GM23338 (cell line): ENCODE measurements around the gene MYO5A. TPM values are rescaled to one million over a fixed set of nuclear protein-coding genes. Genes with fewer than 3 reads are reported as not detected.

Source experiments
- ATAC-seq: fragments of 200-7000 bp; cut with Tn5 transposase; 3 replicates; pipeline ENCODE4 v1.9.1; 2020
- DNase-seq: peaks from one replicate; pipeline ENCODE4 v3.0.0-alpha.2; 2015; ENCODE audit warnings: low spot score
- H2AFZ ChIP-seq: fragments of 200-600 bp; sonication (generic); 2 replicates; pipeline ENCODE4 v1.8.0; 2016; ENCODE audit warnings: antibody characterized with exemption, mild to moderate bottlenecking, moderate library complexity
- H3F3A ChIP-seq: fragments of 200-600 bp; sonication (generic); replicated peaks from 2 replicates; pipeline ENCODE4 v1.8.0; 2017; ENCODE audit warnings: antibody characterized with exemption, mixed run types, low read depth
- H3K27ac ChIP-seq: fragments of 200-600 bp; sonication (generic); 2 replicates; pipeline ENCODE4 v1.6.1; 2016; ENCODE audit warnings: low read depth
- H3K27me3 ChIP-seq: fragments of 200-600 bp; sonication (generic); 2 replicates; pipeline ENCODE4 v1.8.0; 2016; ENCODE audit warnings: mild to moderate bottlenecking, mixed run types, moderate library complexity; ENCODE audit not compliant: insufficient read depth
- H3K36me3 ChIP-seq: fragments of 200-600 bp; sonication (generic); 2 replicates; pipeline ENCODE4 v1.8.0; 2016; ENCODE audit warnings: mild to moderate bottlenecking; ENCODE audit not compliant: insufficient read depth
- H3K4me1 ChIP-seq: fragments of 200-600 bp; sonication (generic); 2 replicates; pipeline ENCODE4 v1.8.0; 2016; ENCODE audit warnings: mild to moderate bottlenecking, moderate library complexity; ENCODE audit not compliant: insufficient read depth
- H3K4me2 ChIP-seq: fragments of 200-600 bp; sonication (generic); 2 replicates; pipeline ENCODE4 v1.7.1; 2017; ENCODE audit warnings: mixed run types
- H3K4me3 ChIP-seq: fragments of 200-600 bp; sonication (generic); 2 replicates; pipeline ENCODE4 v1.6.1; 2016; ENCODE audit warnings: mixed run types
- H3K79me2 ChIP-seq: fragments of 200-600 bp; sonication (generic); replicated peaks from 2 replicates; pipeline ENCODE4 v1.8.0; 2017; ENCODE audit warnings: mild to moderate bottlenecking; ENCODE audit not compliant: insufficient read depth
- H3K9me2 ChIP-seq: fragments of 200-600 bp; sonication (generic); 2 replicates; pipeline ENCODE4 v1.8.0; 2017; ENCODE audit not compliant: insufficient read depth
- H4K20me1 ChIP-seq: fragments of 200-600 bp; sonication (generic); replicated peaks from 2 replicates; pipeline ENCODE4 v1.8.0; 2017; ENCODE audit warnings: mild to moderate bottlenecking; ENCODE audit not compliant: insufficient read depth
- H3K27ac Mint-ChIP-seq: 2 replicates; pipeline ENCODE4 v1.8.0; 2020; ENCODE audit warnings: inconsistent platforms, mild to moderate bottlenecking, moderate library complexity, mixed read lengths
- H3K27me3 Mint-ChIP-seq: 3 replicates; pipeline ENCODE4 v1.8.0; 2022; ENCODE audit warnings: low read depth, mild to moderate bottlenecking, moderate library complexity, mixed read lengths, inconsistent platforms; ENCODE audit not compliant: insufficient read depth, poor library complexity
- H3K36me3 Mint-ChIP-seq: 3 replicates; pipeline ENCODE4 v1.8.0; 2021; ENCODE audit warnings: low read depth, mild to moderate bottlenecking, inconsistent platforms, moderate library complexity, mixed read lengths
- H3K4me1 Mint-ChIP-seq: 3 replicates; pipeline ENCODE4 v1.8.0; 2020; ENCODE audit warnings: mild to moderate bottlenecking, inconsistent platforms, mixed read lengths
- H3K4me3 Mint-ChIP-seq: 3 replicates; pipeline ENCODE4 v1.8.0; 2021; ENCODE audit warnings: moderate library complexity, mild to moderate bottlenecking, inconsistent platforms, mixed read lengths
- H3K9me3 Mint-ChIP-seq: 3 replicates; pipeline ENCODE4 v1.8.0; 2020; ENCODE audit warnings: moderate library complexity, mild to moderate bottlenecking, inconsistent platforms, mixed read lengths
- CREB1 ChIP-seq: fragments of 250-450 bp; sonication (Bioruptor Pico); IDR thresholded peaks from 2 replicates; pipeline ENCODE4 v1.5.0; 2020; ENCODE audit warnings: low read depth, mild to moderate bottlenecking, moderate library complexity
- EZH2 ChIP-seq: fragments of 200-600 bp; sonication (generic); IDR thresholded peaks from one replicate; pipeline ENCODE4 v1.8.0; 2017; ENCODE audit warnings: antibody characterized with exemption, mild to moderate bottlenecking, low read depth; ENCODE audit not compliant: unreplicated experiment
- EZH2phosphoT487 ChIP-seq: fragments of 200-600 bp; sonication (generic); IDR thresholded peaks from one replicate; pipeline ENCODE4 v1.8.1; 2018; ENCODE audit warnings: antibody characterized with exemption; ENCODE audit not compliant: unreplicated experiment
- JUNB ChIP-seq: IDR thresholded peaks from one replicate; pipeline ENCODE4 v1.6.1; 2016; ENCODE audit warnings: antibody characterized with exemption; ENCODE audit not compliant: unreplicated experiment
- NANOG ChIP-seq: IDR thresholded peaks from 2 replicates; pipeline ENCODE4 v1.6.1; 2016; ENCODE audit warnings: antibody characterized with exemption, borderline replicate concordance
- POLR2AphosphoS5 ChIP-seq: IDR thresholded peaks from 2 replicates; pipeline ENCODE4 v1.6.1; 2016; ENCODE audit warnings: antibody characterized with exemption, low read depth
- STAT1 ChIP-seq: IDR thresholded peaks from one replicate; pipeline ENCODE4 v1.6.1; 2016; ENCODE audit warnings: antibody characterized with exemption; ENCODE audit not compliant: unreplicated experiment
- ZNF114 ChIP-seq: fragments of 250-450 bp; sonication (Bioruptor Pico); IDR thresholded peaks from 2 replicates; pipeline ENCODE4 v1.5.0; 2020; ENCODE audit warnings: mild to moderate bottlenecking, moderate library complexity
- ZNF331 ChIP-seq: fragments of 250-450 bp; sonication (Bioruptor Pico); IDR thresholded peaks from 2 replicates; pipeline ENCODE4 v1.5.0; 2020; ENCODE audit warnings: low read depth, mild to moderate bottlenecking, moderate library complexity
- polyA plus RNA-seq: library from polyadenylated mRNA; unstranded; fragments of >200 nt; fragmentation: Nextera tagmentation; extraction: Ambion mirVana; gene quantifications from 2 replicates; pipeline ENCODE4 v1.2.1, GENCODE V29; 2016
- total RNA-seq: library from RNA; depleted of rRNA; stranded (reverse); fragments of >200 nt; shearing (Covaris generic); gene quantifications from 2 replicates; pipeline ENCODE4 v1.2.3, GENCODE V29; 2014
- TF ChIP-seq, protein P1 (sequence below): fragments of 250-450 bp; sonication (Bioruptor Pico); IDR thresholded peaks from 2 replicates; pipeline ENCODE4 v1.5.0; 2020; ENCODE audit warnings: mild to moderate bottlenecking, moderate library complexity
- TF ChIP-seq, protein P2 (sequence below): IDR thresholded peaks from one replicate; pipeline ENCODE4 v1.6.1; 2018; ENCODE audit warnings: antibody characterized with exemption; ENCODE audit not compliant: unreplicated experiment
- TF ChIP-seq, protein P3 (sequence below): IDR thresholded peaks from 2 replicates; pipeline ENCODE4 v1.6.1; 2016; ENCODE audit warnings: antibody characterized with exemption

Gene MYO5A
- total and polyA plus RNA-seq, 2 experiments from 2014 or later, result 5.7 to 31.8 TPM

DNA sequence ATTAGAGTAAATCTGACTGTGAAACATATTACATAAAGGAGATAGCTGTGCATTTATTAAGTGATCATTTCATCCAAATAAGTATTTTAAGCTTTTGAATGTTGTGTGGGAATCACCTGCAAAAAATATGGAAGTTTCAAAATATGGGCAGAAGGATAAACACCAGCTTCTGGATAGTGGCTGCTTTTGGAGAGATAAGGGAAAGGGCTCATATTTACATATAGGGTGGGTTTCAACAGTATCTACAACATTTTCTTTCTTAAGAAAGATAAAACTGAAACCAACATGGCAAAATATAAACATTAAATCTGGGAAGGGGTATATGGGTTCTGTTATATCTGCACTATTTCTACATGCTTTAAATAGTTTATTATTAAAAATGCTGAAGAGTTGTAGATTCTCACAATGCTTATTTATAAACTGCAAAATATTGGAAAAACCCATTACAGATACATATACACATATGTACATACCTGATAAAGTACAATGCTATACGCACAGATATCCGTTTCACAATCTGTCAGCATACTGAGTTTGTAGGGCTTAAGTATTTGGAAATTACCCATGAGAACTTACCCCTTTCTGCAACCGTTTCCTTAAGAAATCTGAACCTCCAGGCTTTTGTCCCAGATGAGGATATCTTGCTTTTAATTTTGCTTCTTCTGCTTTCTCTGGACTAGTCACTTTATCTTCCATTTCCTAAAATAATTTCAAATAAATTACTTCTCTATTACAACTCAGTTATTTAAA lies 28.0 kb upstream of the MYO5A start (continued):
- no peak for TF ChIP-seq ZNF114 (CRISPR knock-in tag)
- no peak for TF ChIP-seq JUNB
- no peak for TF ChIP-seq CREB1 (CRISPR knock-in tag)
- TF ChIP-seq, protein P1, sequence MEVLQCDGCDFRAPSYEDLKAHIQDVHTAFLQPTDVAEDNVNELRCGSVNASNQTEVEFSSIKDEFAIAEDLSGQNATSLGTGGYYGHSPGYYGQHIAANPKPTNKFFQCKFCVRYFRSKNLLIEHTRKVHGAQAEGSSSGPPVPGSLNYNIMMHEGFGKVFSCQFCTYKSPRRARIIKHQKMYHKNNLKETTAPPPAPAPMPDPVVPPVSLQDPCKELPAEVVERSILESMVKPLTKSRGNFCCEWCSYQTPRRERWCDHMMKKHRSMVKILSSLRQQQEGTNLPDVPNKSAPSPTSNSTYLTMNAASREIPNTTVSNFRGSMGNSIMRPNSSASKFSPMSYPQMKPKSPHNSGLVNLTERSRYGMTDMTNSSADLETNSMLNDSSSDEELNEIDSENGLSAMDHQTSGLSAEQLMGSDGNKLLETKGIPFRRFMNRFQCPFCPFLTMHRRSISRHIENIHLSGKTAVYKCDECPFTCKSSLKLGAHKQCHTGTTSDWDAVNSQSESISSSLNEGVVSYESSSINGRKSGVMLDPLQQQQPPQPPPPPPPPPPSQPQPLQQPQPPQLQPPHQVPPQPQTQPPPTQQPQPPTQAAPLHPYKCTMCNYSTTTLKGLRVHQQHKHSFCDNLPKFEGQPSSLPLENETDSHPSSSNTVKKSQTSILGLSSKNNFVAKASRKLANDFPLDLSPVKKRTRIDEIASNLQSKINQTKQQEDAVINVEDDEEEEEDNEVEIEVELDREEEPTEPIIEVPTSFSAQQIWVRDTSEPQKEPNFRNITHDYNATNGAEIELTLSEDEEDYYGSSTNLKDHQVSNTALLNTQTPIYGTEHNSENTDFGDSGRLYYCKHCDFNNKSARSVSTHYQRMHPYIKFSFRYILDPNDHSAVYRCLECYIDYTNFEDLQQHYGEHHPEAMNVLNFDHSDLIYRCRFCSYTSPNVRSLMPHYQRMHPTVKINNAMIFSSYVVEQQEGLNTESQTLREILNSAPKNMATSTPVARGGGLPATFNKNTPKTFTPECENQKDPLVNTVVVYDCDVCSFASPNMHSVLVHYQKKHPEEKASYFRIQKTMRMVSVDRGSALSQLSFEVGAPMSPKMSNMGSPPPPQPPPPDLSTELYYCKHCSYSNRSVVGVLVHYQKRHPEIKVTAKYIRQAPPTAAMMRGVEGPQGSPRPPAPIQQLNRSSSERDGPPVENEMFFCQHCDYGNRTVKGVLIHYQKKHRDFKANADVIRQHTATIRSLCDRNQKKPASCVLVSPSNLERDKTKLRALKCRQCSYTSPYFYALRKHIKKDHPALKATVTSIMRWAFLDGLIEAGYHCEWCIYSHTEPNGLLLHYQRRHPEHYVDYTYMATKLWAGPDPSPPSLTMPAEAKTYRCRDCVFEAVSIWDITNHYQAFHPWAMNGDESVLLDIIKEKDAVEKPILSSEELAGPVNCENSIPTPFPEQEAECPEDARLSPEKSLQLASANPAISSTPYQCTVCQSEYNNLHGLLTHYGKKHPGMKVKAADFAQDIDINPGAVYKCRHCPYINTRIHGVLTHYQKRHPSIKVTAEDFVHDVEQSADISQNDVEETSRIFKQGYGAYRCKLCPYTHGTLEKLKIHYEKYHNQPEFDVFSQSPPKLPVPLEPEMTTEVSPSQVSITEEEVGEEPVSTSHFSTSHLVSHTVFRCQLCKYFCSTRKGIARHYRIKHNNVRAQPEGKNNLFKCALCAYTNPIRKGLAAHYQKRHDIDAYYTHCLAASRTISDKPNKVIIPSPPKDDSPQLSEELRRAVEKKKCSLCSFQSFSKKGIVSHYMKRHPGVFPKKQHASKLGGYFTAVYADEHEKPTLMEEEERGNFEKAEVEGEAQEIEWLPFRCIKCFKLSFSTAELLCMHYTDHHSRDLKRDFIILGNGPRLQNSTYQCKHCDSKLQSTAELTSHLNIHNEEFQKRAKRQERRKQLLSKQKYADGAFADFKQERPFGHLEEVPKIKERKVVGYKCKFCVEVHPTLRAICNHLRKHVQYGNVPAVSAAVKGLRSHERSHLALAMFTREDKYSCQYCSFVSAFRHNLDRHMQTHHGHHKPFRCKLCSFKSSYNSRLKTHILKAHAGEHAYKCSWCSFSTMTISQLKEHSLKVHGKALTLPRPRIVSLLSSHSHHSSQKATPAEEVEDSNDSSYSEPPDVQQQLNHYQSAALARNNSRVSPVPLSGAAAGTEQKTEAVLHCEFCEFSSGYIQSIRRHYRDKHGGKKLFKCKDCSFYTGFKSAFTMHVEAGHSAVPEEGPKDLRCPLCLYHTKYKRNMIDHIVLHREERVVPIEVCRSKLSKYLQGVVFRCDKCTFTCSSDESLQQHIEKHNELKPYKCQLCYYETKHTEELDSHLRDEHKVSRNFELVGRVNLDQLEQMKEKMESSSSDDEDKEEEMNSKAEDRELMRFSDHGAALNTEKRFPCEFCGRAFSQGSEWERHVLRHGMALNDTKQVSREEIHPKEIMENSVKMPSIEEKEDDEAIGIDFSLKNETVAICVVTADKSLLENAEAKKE (CRISPR knock-in tag), result no peak
- no peak for TF ChIP-seq EZH2
- no peak for TF ChIP-seq STAT1
- TF ChIP-seq POLR2AphosphoS5, result no peak
- no peak for TF ChIP-seq NANOG

DNA sequence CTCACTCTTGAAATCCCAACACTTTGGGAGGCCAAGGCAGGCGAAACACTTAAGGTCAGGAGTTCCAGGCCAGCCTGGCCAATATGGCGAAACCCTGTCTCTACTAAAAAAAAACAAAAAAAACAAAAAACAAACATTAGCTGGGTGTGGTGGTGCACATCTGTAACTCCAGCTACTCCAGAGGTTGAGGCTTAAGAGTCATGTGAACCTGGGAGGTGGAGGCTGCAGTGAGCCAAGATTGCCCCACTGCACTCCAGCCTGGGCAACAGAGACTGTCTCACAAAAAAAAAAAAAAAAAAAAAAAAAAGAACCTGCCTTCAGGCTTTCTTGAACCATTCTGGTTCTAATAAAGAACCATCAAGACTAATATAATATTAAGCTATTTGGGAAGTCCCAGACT lies 23.6 kb upstream of the MYO5A start:
- H3F3A ChIP-seq, result no peaks in the 10 kb centered on the region
- Mint-ChIP-seq H3K27ac (no peak overlapping the region), H3K27me3 (no peaks in the 10 kb centered on the region), H3K4me3 (no peak overlapping the region), H3K36me3 (peaks cover 59% of the 10 kb centered on the region), H3K9me3 (no peaks in the 10 kb centered on the region), H3K4me1 (no peaks in the 10 kb centered on the region)
- no peak overlapping the region for H3K4me2 ChIP-seq
- H3K79me2 ChIP-seq, result peaks cover 47% of the 10 kb centered on the region
- H3K4me1 ChIP-seq, result no peaks in the 10 kb centered on the region
- ATAC-seq (no peak), DNase-seq (no peak)
- H2AFZ ChIP-seq, result no peak overlapping the region
- no peaks in the 10 kb centered on the region for H3K27me3 ChIP-seq
- no peaks in the 10 kb centered on the region for H3K9me2 ChIP-seq
- peaks cover 36% of the 10 kb centered on the region; the same call in 1 of the 2 replicates for H3K36me3 ChIP-seq
- no peak overlapping the region for H3K4me3 ChIP-seq
- peaks cover 12% of the 10 kb centered on the region for H4K20me1 ChIP-seq
- H3K27ac ChIP-seq, result no peak overlapping the region
- TF ChIP-seq, protein P2, sequence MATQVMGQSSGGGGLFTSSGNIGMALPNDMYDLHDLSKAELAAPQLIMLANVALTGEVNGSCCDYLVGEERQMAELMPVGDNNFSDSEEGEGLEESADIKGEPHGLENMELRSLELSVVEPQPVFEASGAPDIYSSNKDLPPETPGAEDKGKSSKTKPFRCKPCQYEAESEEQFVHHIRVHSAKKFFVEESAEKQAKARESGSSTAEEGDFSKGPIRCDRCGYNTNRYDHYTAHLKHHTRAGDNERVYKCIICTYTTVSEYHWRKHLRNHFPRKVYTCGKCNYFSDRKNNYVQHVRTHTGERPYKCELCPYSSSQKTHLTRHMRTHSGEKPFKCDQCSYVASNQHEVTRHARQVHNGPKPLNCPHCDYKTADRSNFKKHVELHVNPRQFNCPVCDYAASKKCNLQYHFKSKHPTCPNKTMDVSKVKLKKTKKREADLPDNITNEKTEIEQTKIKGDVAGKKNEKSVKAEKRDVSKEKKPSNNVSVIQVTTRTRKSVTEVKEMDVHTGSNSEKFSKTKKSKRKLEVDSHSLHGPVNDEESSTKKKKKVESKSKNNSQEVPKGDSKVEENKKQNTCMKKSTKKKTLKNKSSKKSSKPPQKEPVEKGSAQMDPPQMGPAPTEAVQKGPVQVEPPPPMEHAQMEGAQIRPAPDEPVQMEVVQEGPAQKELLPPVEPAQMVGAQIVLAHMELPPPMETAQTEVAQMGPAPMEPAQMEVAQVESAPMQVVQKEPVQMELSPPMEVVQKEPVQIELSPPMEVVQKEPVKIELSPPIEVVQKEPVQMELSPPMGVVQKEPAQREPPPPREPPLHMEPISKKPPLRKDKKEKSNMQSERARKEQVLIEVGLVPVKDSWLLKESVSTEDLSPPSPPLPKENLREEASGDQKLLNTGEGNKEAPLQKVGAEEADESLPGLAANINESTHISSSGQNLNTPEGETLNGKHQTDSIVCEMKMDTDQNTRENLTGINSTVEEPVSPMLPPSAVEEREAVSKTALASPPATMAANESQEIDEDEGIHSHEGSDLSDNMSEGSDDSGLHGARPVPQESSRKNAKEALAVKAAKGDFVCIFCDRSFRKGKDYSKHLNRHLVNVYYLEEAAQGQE, result no peak
- TF ChIP-seq JUNB, result no peak
- TF ChIP-seq EZH2phosphoT487, result no peak
- TF ChIP-seq NANOG, result no peak
- no peak for TF ChIP-seq POLR2AphosphoS5
- TF ChIP-seq CREB1 (CRISPR knock-in tag), result no peak
- TF ChIP-seq, protein P3, sequence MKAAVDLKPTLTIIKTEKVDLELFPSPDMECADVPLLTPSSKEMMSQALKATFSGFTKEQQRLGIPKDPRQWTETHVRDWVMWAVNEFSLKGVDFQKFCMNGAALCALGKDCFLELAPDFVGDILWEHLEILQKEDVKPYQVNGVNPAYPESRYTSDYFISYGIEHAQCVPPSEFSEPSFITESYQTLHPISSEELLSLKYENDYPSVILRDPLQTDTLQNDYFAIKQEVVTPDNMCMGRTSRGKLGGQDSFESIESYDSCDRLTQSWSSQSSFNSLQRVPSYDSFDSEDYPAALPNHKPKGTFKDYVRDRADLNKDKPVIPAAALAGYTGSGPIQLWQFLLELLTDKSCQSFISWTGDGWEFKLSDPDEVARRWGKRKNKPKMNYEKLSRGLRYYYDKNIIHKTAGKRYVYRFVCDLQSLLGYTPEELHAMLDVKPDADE, result no peak
- TF ChIP-seq ZNF331 (CRISPR knock-in tag), result no peak
- TF ChIP-seq STAT1, result no peak
- TF ChIP-seq EZH2, result no peak
- TF ChIP-seq ZNF114 (CRISPR knock-in tag), result no peak
